NCI-H748 (cell line): ENCODE measurements around the gene ZNF892.
"Not testable (repeated sequence)": the region's sequence is repeated elsewhere in the genome, so short reads cannot be mapped to it uniquely, and the experiment has no call there.

ENCODE experiments used
- DNase-seq: peaks from one replicate; lab custom pipeline; 2025; ENCODE audit not compliant: unreplicated experiment; lab: John Stamatoyannopoulos, UW

The ZNF892 gene

DNA sequence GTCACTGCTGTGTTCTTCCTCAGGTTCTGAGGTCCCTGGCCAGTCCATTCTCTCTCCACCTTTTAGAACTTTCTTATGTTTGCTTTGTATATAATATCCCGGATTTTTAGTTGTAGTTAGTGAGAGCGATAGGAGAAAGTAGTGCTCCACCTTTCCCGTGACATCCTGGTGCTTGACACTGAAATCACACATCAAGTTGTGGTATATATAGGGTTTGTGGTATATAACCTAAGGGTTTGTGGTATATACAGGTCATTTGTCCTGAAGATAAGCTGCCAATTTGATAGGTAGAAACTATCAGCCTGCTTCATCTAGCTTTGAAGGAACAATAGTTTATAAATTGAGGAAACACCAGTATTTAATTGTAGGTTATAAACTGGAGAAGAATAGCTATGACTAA, 13.1 kb downstream of the ZNF892 start:
- DNase-seq = no peak

DNA sequence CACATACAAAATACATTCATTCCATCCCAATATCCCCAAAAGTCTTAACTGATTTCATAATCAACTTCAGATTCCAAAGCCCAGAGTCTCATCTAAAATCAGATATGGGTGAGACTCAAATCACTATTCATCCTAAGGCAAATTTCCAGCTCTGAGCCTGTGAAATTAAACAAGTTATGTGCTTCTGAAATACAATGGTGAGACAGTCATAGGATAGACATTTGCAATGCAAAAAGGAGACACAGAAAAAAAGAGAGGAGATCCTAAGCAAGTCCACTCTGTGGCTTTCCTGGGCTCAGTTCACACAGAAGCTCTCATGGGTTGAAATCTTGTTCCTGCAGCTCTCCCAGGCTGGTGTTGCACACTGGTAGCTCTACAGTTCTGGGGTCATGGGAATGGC, 18.3 kb downstream of the ZNF892 start:
- no peak for DNase-seq

DNA sequence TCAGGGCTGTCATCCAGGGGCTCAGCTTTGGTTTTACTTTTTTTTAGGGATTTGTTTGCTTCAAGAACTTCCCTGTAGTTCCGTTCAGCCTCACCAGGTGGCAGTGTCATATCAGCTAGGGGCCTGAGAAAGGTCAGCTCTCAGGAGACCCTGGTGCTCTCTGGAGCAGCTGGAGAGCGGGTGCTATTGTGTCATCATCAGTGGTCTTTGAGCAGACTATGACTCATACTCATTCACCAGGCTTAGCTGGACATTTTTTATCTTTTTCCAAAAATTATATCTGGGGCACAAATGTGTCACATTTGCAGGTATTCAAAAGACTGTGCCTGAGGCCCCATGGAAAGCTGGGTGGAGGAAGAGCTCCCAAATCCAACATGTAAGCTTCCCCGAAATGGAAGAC, 24.4 kb downstream of the ZNF892 start:
- peak; percentile 65 for DNase-seq

DNA sequence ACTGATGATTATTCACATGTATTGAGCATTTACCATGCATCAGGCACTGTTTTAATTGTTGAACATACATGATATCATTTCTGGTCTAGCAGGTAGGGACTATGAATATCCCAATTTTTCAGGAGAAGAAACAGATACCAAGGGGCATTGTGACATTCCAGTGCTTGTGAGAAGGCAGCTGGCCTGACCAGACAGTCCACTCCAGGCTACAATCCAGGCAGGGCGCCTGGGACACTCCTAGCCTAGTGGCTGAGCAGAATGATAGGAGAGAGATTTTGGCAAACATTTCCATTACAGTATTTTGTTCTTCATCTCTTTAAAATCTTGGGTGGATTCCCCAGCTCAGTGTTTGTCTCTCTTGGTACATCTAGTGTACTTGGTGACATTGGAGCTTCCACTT, 24.9 kb downstream of the ZNF892 start:
- DNase-seq = no peak

DNA sequence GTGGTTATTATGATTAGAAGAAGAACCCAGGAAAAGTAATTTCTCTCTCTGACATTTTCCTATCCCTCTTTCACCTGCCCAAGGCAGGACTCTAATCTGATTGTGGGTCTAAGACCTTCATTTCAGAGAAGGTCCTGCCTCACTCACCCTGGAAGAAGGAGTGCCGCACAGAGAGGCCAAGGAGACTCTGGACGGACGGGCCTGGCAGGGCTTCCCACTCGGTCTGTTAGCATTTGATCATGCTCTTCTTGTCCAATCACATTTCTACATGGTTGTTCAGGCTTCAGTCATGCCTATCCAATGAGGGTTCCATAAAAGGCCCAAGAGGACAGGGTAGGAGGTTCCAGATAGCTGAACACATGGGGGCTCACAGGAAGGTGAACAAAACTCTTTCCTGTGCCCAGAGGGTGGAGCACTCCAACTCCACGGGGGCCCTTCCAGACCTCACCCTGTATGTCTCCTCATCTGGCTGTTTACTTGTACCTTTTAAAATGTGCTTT, 27.0 kb downstream of the ZNF892 start:
- DNase-seq = no peak

DNA sequence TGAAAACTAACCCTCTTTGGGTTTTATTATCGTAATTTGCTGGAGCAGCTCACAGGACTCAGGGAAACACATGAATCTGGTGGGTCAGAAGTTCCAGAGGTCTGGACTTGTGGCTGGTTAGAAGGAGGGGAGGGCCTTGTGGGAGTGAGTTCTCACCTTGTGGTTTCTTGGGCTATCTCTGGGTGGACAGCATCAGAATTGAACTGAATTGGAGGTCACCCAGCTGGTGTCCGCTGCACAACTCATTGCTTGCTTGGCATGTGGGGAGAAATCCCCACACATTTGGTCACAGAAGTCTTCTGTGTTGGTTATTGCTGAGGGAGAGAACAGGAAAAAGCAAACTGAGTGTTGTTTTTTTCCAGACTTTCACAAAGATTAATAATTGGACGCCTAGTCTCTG, 27.5 kb downstream of the ZNF892 start:
- no peak for DNase-seq

DNA sequence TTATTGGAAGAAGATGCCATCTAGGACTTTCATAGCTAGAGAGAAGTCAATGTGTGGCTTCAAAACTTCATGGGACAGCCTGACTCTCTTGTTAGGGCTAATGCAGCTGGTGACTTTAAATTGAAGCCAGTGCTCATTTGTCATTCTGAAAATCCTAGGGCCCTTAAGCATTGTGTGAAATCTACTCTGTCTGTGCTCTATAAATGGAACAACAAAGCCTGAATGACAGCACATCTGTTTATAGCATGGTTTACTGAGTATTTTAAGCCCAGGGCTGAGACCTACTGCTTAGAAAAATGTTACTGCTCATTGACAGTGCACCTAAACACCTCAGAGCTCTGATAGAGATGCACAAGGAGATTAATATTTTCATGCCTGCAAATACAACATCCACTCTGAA, 30.8 kb downstream of the ZNF892 start:
- no peak for DNase-seq

DNA sequence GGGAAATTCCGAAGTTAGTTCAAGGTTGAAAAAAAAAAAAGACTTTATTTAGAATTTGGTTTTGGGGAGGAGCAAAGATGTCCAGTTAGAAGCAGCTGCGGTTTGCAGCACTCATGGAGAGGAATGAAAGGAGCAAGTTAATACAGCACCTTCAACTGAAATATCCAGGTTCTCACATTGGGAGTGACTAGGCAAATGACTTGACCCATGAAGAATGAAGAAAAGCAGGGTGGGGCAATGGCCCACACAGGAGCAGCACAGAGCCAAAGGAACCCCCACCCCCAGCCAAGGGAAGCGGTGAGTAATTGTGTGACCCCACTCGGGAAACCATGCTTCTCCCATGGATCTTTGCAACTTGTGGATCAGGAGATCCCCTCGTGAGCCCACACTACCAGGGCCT, 32.8 kb downstream of the ZNF892 start:
- DNase-seq = no peak

GRCh38 chr2:95240556-95240955, 33.2 kb downstream of the ZNF892 start:
- no peak for DNase-seq

GRCh38 chr2:95242084-95242483, 34.8 kb downstream of the ZNF892 start:
- not testable (repeated sequence) for DNase-seq
